ENCODE data around the gene ASMTL. TPM values are rescaled to one million over a fixed set of nuclear protein-coding genes. Genes with fewer than 3 reads are reported as not detected.

Gene ASMTL
- total RNA-seq, 1 donor from 2014 or later, result 46.1 TPM

- H3K4me2 ChIP-seq, result no peak overlapping the region
- no peaks in the 10 kb centered on the region for H3K9me3 ChIP-seq (ENCODE audit: low read depth)
- H3F3A ChIP-seq (ENCODE audit: low read depth), result peaks cover 37% of the 10 kb centered on the region
- H3K4me1 Mint-ChIP-seq, result peaks cover 18% of the 10 kb centered on the region
- peaks cover 7% of the 10 kb centered on the region for H3K27me3 Mint-ChIP-seq (ENCODE audit: insufficient read depth, low read depth)
- H3K79me2 ChIP-seq (ENCODE audit: low read depth), result peaks cover 64% of the 10 kb centered on the region
- H3K4me1 ChIP-seq, result peaks cover 17% of the 10 kb centered on the region
- TF ChIP-seq, protein P1, sequence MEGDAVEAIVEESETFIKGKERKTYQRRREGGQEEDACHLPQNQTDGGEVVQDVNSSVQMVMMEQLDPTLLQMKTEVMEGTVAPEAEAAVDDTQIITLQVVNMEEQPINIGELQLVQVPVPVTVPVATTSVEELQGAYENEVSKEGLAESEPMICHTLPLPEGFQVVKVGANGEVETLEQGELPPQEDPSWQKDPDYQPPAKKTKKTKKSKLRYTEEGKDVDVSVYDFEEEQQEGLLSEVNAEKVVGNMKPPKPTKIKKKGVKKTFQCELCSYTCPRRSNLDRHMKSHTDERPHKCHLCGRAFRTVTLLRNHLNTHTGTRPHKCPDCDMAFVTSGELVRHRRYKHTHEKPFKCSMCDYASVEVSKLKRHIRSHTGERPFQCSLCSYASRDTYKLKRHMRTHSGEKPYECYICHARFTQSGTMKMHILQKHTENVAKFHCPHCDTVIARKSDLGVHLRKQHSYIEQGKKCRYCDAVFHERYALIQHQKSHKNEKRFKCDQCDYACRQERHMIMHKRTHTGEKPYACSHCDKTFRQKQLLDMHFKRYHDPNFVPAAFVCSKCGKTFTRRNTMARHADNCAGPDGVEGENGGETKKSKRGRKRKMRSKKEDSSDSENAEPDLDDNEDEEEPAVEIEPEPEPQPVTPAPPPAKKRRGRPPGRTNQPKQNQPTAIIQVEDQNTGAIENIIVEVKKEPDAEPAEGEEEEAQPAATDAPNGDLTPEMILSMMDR (IDR thresholded peaks at IDR 0.05), result no peak
- H4K20me1 ChIP-seq (ENCODE audit: low read depth), result peaks cover 58% of the 10 kb centered on the region
- no peak overlapping the region for H3K27ac ChIP-seq
- no peak for DNase-seq (ENCODE audit: low spot score)
- no peaks in the 10 kb centered on the region for H3K9me3 Mint-ChIP-seq
- no peak overlapping the region for H3K9ac ChIP-seq
- peaks cover 29% of the 10 kb centered on the region for H3K36me3 Mint-ChIP-seq
- no peaks in the 10 kb centered on the region for H3K27me3 ChIP-seq
- H3K4me3 ChIP-seq, result no peak overlapping the region
- peak overlapping the region; percentile 53 for H3K4me3 Mint-ChIP-seq
- H3K36me3 ChIP-seq, result peaks cover 6% of the 10 kb centered on the region
- H3K27ac Mint-ChIP-seq, result no peak overlapping the region
- no peak overlapping the region for H2AFZ ChIP-seq (replicated peaks)
These were observed 63.3 kb downstream of the ASMTL start for GRCh38 chrX:1389181-1389992.

GRCh38 chrX:1388651-1389050 is 64.1 kb downstream of the ASMTL start:
- Histone ChIP-seq H3F3A (ENCODE audit: low read depth) (peaks cover 42% of the 10 kb centered on the region), H3K79me2 (ENCODE audit: low read depth) (peaks cover 56% of the 10 kb centered on the region), H3K4me3 (no peak overlapping the region), H4K20me1 (ENCODE audit: low read depth) (peaks cover 58% of the 10 kb centered on the region), H3K9ac (no peak overlapping the region), H2AFZ (replicated peaks) (no peak overlapping the region), H3K4me2 (no peak overlapping the region), H3K27me3 (no peaks in the 10 kb centered on the region), H3K9me3 (ENCODE audit: low read depth) (no peaks in the 10 kb centered on the region), H3K27ac (no peak overlapping the region), H3K4me1 (peaks cover 17% of the 10 kb centered on the region), H3K36me3 (peaks cover 6% of the 10 kb centered on the region)
- Mint-ChIP-seq H3K4me3 (peak overlapping the region; percentile 30), H3K4me1 (peaks cover 13% of the 10 kb centered on the region), H3K27me3 (ENCODE audit: insufficient read depth, low read depth) (peaks cover 7% of the 10 kb centered on the region), H3K36me3 (peaks cover 29% of the 10 kb centered on the region), H3K9me3 (no peaks in the 10 kb centered on the region), H3K27ac (no peak overlapping the region)
- DNase-seq (ENCODE audit: low spot score), result no peak
- no peak for TF ChIP-seq EZH2phosphoT487 (IDR thresholded peaks at IDR 0.05)
- TF ChIP-seq, protein P1 (IDR thresholded peaks at IDR 0.05), result no peak
- no peak for TF ChIP-seq EZH2 (IDR thresholded peaks at IDR 0.05)

GRCh38 chrX:1387141-1387776 is 65.5 kb downstream of the ASMTL start:
- Histone ChIP-seq H3K27me3 (no peaks in the 10 kb centered on the region), H3K9me3 (ENCODE audit: low read depth) (no peaks in the 10 kb centered on the region), H3K4me1 (peaks cover 11% of the 10 kb centered on the region), H3K4me3 (no peak overlapping the region), H3K79me2 (ENCODE audit: low read depth) (peaks cover 49% of the 10 kb centered on the region), H3K27ac (no peak overlapping the region), H3K9ac (no peak overlapping the region), H3K4me2 (no peak overlapping the region), H4K20me1 (ENCODE audit: low read depth) (peaks cover 58% of the 10 kb centered on the region), H3F3A (ENCODE audit: low read depth) (peaks cover 36% of the 10 kb centered on the region), H3K36me3 (peaks cover 6% of the 10 kb centered on the region), H2AFZ (replicated peaks) (no peak overlapping the region)
- Mint-ChIP-seq H3K27ac (no peak overlapping the region), H3K4me3 (peak overlapping the region; percentile 42), H3K36me3 (peaks cover 34% of the 10 kb centered on the region), H3K27me3 (ENCODE audit: insufficient read depth, low read depth) (peaks cover 7% of the 10 kb centered on the region), H3K9me3 (no peaks in the 10 kb centered on the region), H3K4me1 (peaks cover 13% of the 10 kb centered on the region)
- TF ChIP-seq EZH2phosphoT487 (IDR thresholded peaks at IDR 0.05) (no peak), EZH2 (IDR thresholded peaks at IDR 0.05) (no peak)
- TF ChIP-seq, protein P1 (IDR thresholded peaks at IDR 0.05), result no peak
- DNase-seq (ENCODE audit: low spot score), result no peak
